Astrocyte of the cerebellum (primary cell): ENCODE results near the gene DVL2.
"Not testable (repeated sequence)": the region's sequence is repeated elsewhere in the genome, so short reads cannot be mapped to it uniquely, and the experiment has no call there.

ENCODE experiments used
- DNase-seq: peaks from one replicate; pipeline ENCODE4 v3.0.0-alpha.2; 2011; ENCODE audit warnings: low read depth
- H3K4me3 ChIP-seq: 2 replicates; pipeline ENCODE4 v1.5.1; 2011; ENCODE audit warnings: mild to moderate bottlenecking, low read depth, low read length, moderate library complexity
- in situ Hi-C: cut with HindIII; loops from 2 replicates; pipeline ENCODE4 v1.10.0; 2017; ENCODE audit warnings: low sequenced_read_pairs
- TF ChIP-seq, protein P1 (sequence below): IDR thresholded peaks from 2 replicates; pipeline ENCODE4 v1.5.1; 2012; ENCODE audit warnings: low read length, low read depth, moderate library complexity, mild to moderate bottlenecking; ENCODE audit errors: missing control alignments

The DVL2 gene

DNA sequence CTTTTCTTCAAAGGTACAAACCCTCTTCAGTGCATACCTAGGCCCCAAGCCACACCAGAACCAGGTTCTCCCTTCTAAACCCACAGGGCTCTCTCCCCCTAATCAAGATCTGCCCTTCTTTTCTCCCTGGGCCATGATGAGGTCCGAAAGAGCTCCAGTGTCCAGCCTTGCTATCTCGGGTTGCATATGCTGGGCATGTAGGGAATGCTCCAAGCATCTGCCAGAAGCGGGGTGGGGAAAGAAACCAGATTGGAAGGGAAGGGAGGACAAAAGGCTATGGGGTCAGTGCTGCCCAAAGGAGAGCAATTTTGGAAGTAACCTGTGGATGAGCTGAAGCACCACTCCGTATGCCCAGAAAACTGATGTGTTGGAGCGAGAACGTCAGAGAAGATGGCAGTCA, 14.9 kb upstream of the DVL2 start:
- H3K4me3 ChIP-seq: no peak overlapping the region
- in situ Hi-C loops: no loop called here

DNA sequence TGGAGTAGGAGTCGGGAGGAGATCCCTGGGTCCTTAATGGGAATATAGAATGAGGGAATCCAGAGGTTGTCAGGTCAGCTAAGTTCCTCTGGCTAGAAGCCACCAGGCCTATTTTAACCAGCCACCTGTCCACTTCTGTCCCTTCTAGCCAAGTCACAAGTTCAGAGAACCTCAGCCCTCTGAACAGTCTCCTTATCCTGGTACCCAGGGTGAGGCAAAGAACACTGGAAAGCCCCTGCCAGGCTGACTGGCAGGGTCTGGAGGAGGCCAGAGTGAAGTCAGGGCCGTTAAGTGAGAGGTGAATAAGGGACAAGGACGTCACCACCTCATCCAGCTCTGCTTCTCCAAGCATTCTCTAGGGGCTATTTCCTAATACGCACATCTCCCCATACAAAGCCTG, 14.5 kb upstream of the DVL2 start:
- H3K4me3 ChIP-seq: no peak overlapping the region
- in situ Hi-C loops: no loop called here

More for the DNA sequence above, 14.9 kb upstream of the DVL2 start:
- TF ChIP-seq, protein P1, sequence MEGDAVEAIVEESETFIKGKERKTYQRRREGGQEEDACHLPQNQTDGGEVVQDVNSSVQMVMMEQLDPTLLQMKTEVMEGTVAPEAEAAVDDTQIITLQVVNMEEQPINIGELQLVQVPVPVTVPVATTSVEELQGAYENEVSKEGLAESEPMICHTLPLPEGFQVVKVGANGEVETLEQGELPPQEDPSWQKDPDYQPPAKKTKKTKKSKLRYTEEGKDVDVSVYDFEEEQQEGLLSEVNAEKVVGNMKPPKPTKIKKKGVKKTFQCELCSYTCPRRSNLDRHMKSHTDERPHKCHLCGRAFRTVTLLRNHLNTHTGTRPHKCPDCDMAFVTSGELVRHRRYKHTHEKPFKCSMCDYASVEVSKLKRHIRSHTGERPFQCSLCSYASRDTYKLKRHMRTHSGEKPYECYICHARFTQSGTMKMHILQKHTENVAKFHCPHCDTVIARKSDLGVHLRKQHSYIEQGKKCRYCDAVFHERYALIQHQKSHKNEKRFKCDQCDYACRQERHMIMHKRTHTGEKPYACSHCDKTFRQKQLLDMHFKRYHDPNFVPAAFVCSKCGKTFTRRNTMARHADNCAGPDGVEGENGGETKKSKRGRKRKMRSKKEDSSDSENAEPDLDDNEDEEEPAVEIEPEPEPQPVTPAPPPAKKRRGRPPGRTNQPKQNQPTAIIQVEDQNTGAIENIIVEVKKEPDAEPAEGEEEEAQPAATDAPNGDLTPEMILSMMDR: no peak
- no peak for DNase-seq

DNA sequence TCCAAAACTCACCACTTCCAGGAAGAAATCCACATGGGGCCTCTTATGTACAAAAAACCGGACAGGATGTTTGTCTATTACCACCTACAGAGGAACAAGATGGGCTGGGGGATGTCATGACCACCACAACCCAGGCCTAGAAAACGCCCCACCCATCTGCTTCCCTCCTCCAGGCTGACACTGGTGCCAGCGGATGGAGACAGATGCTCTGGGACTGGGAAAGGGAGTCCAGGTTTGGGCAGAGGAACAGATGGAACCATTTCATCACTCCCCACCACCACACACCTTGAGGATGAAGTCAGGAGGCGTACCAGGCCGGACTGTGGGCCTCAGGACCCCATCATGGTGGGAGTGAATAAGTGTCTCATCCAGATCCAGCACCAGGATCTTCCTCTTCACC, 12.5 kb upstream of the DVL2 start:
- H3K4me3 ChIP-seq: no peak overlapping the region
- TF ChIP-seq, protein P1: no peak
- in situ Hi-C loops: no loop called here
- DNase-seq: no peak

More for the DNA sequence above, 14.5 kb upstream of the DVL2 start:
- TF ChIP-seq, protein P1: no peak
- no peak for DNase-seq

DNA sequence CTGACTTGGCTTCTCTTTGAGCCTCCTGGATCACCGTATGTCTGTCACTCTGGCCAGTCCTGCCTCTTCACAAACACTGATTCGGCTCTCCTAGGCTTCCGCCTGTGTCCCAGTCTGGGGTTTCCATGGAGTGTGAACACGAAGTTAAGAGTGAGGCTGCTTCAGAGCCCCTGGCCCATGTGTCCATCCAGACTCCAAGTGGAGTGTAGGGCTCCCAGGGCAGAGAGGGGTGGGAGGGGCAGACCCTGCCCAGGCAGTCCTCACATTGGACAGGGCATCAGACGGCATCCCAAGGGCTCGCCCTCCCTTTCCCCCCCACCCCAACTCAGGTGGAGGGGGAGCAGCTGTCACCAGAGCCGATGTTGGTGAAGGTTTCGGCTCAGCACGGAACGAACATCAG, 9.5 kb upstream of the DVL2 start:
- H3K4me3 ChIP-seq, DNase-seq, in situ Hi-C loops: not testable (repeated sequence)

DNA sequence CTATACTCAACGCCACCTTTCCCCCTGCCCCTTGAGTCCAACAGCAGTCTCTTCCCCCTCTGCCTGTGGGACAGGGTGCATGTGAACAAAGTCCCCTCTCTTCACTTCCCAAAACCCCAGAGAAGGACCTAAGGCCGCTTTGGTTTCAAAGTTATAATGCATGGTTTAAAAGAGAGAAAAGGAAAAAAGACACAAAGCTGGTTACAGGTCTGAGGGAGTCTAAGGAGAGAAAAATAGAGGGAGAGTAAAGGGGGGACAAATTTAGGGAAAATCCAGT, 9.1 kb upstream of the DVL2 start:
- peak overlapping the region; percentile 98 for H3K4me3 ChIP-seq
- in situ Hi-C loops: no loop called here
- no peak for DNase-seq
- TF ChIP-seq, protein P1: no peak

DNA sequence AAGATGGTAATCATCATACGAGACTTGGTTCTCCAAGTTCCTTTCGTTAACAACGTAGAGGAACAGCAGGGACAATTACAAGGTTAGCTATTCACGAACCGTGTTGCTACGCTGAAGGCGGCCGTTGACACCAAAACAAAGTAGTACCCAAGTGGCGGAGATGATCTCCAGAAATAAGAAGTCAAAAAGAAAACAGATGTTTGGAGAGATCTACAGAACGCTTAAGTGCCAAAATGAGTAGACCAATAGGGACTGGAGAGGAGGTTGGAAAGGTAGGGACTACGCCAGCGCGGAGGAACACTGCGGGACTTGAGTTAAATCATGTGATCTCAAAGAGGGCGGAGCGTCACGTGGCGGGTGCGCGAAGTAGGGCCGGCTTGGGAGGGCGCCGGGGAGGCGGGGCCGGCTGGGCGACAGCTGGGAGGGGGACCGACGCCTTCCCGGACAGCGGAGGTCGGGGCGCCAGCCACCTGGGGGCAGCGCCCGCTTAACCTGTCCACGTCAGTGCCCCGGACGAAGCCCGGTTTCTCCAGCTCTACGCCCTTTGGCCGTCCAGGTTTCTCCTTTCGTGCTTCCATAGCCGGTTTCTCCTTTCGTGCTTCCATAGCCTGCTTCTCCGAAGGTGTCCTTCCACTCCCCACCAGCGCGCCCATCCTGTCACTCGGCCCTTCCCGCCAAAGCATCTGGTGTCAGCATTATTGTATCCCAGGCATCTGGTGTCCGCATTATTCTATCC, 8.6 kb upstream of the DVL2 start:
- peak; percentile 92 for DNase-seq
- in situ Hi-C loops: no loop called here

More for the DNA sequence above, 8.6 kb upstream of the DVL2 start:
- TF ChIP-seq, protein P1: no peak
- peak overlapping the region; percentile 98 for H3K4me3 ChIP-seq
